Tibial nerve (tissue), 4 donors: Measurements from ENCODE around the gene LEUTX. TPM values are rescaled to one million over a fixed set of nuclear protein-coding genes. Genes with fewer than 3 reads are reported as not detected.
"Not testable (repeated sequence)": the region's sequence is repeated elsewhere in the genome, so short reads cannot be mapped to it uniquely, and the experiment has no call there.

ENCODE experiments used
- DNase-seq, 2 donors: peaks; one replicate each; pipeline ENCODE4 v3.0.0-alpha.2; 2019; ENCODE audit warnings: low spot score in 2 of 2
- H3K27ac ChIP-seq, 4 donors: fragments of 200-600 bp; sonication (generic) in 3 of 4; one replicate each; pipeline ENCODE4 v1.5.1; 2017 to 2019; ENCODE audit warnings: mild to moderate bottlenecking in 1 of 4
- H3K27me3 ChIP-seq, 2 donors: fragments of 200-600 bp; sonication (generic) in 1 of 2; one replicate each; pipeline versions ENCODE4 v1.5.1 to v1.6.0; 2017 to 2019
- H3K36me3 ChIP-seq, 3 donors: fragments of 200-600 bp; sonication (generic); one replicate each; pipeline ENCODE4 v1.5.1; 2018 to 2019
- H3K4me1 ChIP-seq, 4 donors: fragments of 200-600 bp; sonication (generic) in 3 of 4; one replicate each; pipeline ENCODE4 v1.5.1; 2017 to 2019
- H3K4me3 ChIP-seq, 4 donors: fragments of 200-600 bp; sonication (generic) in 3 of 4; one replicate each; pipeline ENCODE4 v1.5.1; 2017 to 2019; ENCODE audit warnings: mild to moderate bottlenecking in 1 of 4, moderate library complexity in 1 of 4
- H3K9me3 ChIP-seq, 4 donors: fragments of 200-600 bp; sonication (generic) in 3 of 4; one replicate each; pipeline ENCODE4 v1.5.1; 2017 to 2019
- CTCF ChIP-seq, 5 experiments: fragments of 200-600 bp in 3 of 5; fragments of 450-650 bp in 2 of 5; sonication (generic) in 3 of 5; IDR thresholded peaks; one replicate each; pipeline ENCODE4 v1.5.1; 2016 to 2019; ENCODE audit warnings: antibody characterized with exemption in 5 of 5, mild to moderate bottlenecking in 3 of 5, moderate library complexity in 2 of 5
- EP300 ChIP-seq, 2 donors: sonication (generic); formaldehyde crosslinking; IDR thresholded peaks; one replicate each; pipeline ENCODE4 v1.6.1; 2017; ENCODE audit warnings: antibody characterized with exemption in 2 of 2, mild to moderate bottlenecking in 1 of 2
- POLR2A ChIP-seq, 2 donors: fragments of 450-650 bp; IDR thresholded peaks; one replicate each; pipeline ENCODE4 v1.6.1; 2017; ENCODE audit warnings: antibody characterized with exemption in 2 of 2, mild to moderate bottlenecking in 2 of 2, moderate library complexity in 2 of 2
- WGBS, 2 donors: methylation state at CpG; one replicate each; pipeline ENCODE4 v1.1.5; 2018; 5-methylcytosine and 5-hydroxymethylcytosine counted together
- total RNA-seq, 4 donors: library from RNA; depleted of rRNA; stranded (reverse); fragments of >200 nt; gene quantifications; one replicate each; pipeline ENCODE4 v1.1.0, GENCODE V29; 2016

LEUTX gene
- total RNA-seq, 4 donors from 2014 or later: not detected

GRCh38 chr19:39796000-39796498 lies 17.4 kb downstream of the LEUTX start:
- DNase-seq: no peak
- WGBS, 2 donors: 21 to 26% methylated on average over 2 of the region's 2 CpGs
- H3K9me3 ChIP-seq: no peaks in the 10 kb centered on the region
- no peak overlapping the region for H3K4me3 ChIP-seq
- TF ChIP-seq CTCF (IDR thresholded peaks at IDR 0.05) (no peak), EP300 (IDR thresholded peaks at IDR 0.05) (no peak)
- H3K4me1 ChIP-seq: no peaks in the 10 kb centered on the region
- H3K27me3 ChIP-seq: no peaks in the 10 kb centered on the region
- H3K36me3 ChIP-seq: no peaks in the 10 kb centered on the region
- H3K27ac ChIP-seq: no peak overlapping the region

- no peak overlapping the region for H3K27ac ChIP-seq
- 69 to 70% methylated on average over 2 of the region's 2 CpGs for whole genome bisulfite sequencing, 2 donors
- DNase-seq: no peak
- H3K9me3 ChIP-seq: no peaks in the 10 kb centered on the region
- H3K4me3 ChIP-seq: no peak overlapping the region
- H3K27me3 ChIP-seq: no peaks in the 10 kb centered on the region
- H3K36me3 ChIP-seq: no peaks in the 10 kb centered on the region
- TF ChIP-seq POLR2A (IDR thresholded peaks at IDR 0.05) (no peak), EP300 (IDR thresholded peaks at IDR 0.05) (no peak), CTCF (IDR thresholded peaks at IDR 0.05) (no peak)
- H3K4me1 ChIP-seq: no peaks in the 10 kb centered on the region
Measured at GRCh38 chr19:39797083-39797482, 18.4 kb downstream of the LEUTX start.

- no peaks in the 10 kb centered on the region for H3K4me1 ChIP-seq
- H3K36me3 ChIP-seq: no peaks in the 10 kb centered on the region
- TF ChIP-seq POLR2A (IDR thresholded peaks at IDR 0.05): no peak
- no peak for TF ChIP-seq EP300 (IDR thresholded peaks at IDR 0.05)
- TF ChIP-seq CTCF (IDR thresholded peaks at IDR 0.05): no peak
- DNase-seq: no peak
- no peak overlapping the region for H3K4me3 ChIP-seq
- peaks cover 0 to 12% of the 10 kb centered on the region in 2 donors for H3K27me3 ChIP-seq
- WGBS, 2 donors: 31 to 35% methylated on average over 4 of the region's 4 CpGs
- H3K9me3 ChIP-seq: no peaks in the 10 kb centered on the region
- H3K27ac ChIP-seq: no peak overlapping the region
Measured at GRCh38 chr19:39802958-39803357, 24.3 kb downstream of the LEUTX start.

- DNase-seq: no peak
- TF ChIP-seq CTCF (IDR thresholded peaks at IDR 0.05) (no peak), EP300 (IDR thresholded peaks at IDR 0.05) (no peak), POLR2A (IDR thresholded peaks at IDR 0.05) (no peak)
- H3K36me3 ChIP-seq: no peaks in the 10 kb centered on the region
- H3K27ac ChIP-seq: no peak overlapping the region
- H3K4me3 ChIP-seq: no peak overlapping the region
- peaks cover 0 to 12% of the 10 kb centered on the region in 2 donors for H3K27me3 ChIP-seq
- H3K4me1 ChIP-seq: no peaks in the 10 kb centered on the region
- WGBS, 2 donors: 34 to 49% methylated on average over 5 of the region's 5 CpGs
- H3K9me3 ChIP-seq: peaks cover 0 to 9% (median 0%) of the 10 kb centered on the region in 4 donors
Measured at GRCh38 chr19:39805104-39805503, 26.4 kb downstream of the LEUTX start.

GRCh38 chr19:39807846-39808364 lies 29.3 kb downstream of the LEUTX start:
- peaks cover 0 to 7% of the 10 kb centered on the region in 2 donors for H3K27me3 ChIP-seq
- 84% methylated on average over 5 of the region's 5 CpGs for WGBS, 2 donors
- H3K27ac ChIP-seq: no peak overlapping the region
- no peaks in the 10 kb centered on the region for H3K4me1 ChIP-seq
- no peak for DNase-seq
- TF ChIP-seq EP300 (IDR thresholded peaks at IDR 0.05): no peak
- TF ChIP-seq POLR2A (IDR thresholded peaks at IDR 0.05): no peak
- TF ChIP-seq CTCF (IDR thresholded peaks at IDR 0.05): no peak
- no peaks in the 10 kb centered on the region for H3K36me3 ChIP-seq
- H3K9me3 ChIP-seq: peaks cover 0 to 9% (median 0%) of the 10 kb centered on the region in 4 donors
- no peak overlapping the region for H3K4me3 ChIP-seq

- WGBS, 2 donors: 88 to 92% methylated on average over 7 of the region's 7 CpGs
- H3K4me3 ChIP-seq, H3K27ac ChIP-seq, H3K9me3 ChIP-seq, H3K27me3 ChIP-seq, H3K4me1 ChIP-seq, DNase-seq, H3K36me3 ChIP-seq: not testable (repeated sequence)
Measured at GRCh38 chr19:39808688-39809087, 30.0 kb downstream of the LEUTX start.
